Measurements from ENCODE around the gene AGAP1. TPM values are rescaled to one million over a fixed set of nuclear protein-coding genes. Genes with fewer than 3 reads are reported as not detected.

AGAP1 gene
- total and polyA plus RNA-seq, 4 donors, result 36.1 to 79.4 (median 52.6) TPM

- 97% methylated on average over 14 of the region's 14 CpGs for WGBS (ENCODE audit: insufficient coverage)
- Histone ChIP-seq H3K4me1 (ENCODE audit: control insufficient read depth, insufficient read depth, low read length) (no peaks in the 10 kb centered on the region), H3K27me3 (ENCODE audit: control insufficient read depth, insufficient read depth, low read length) (no peaks in the 10 kb centered on the region), H3K9me3 (ENCODE audit: control insufficient read depth, insufficient read depth, low read length) (no peaks in the 10 kb centered on the region), H3K36me3 (ENCODE audit: control insufficient read depth, insufficient read depth, low read length) (peaks cover 16% of the 10 kb centered on the region), H3K4me3 (ENCODE audit: low read depth, low read length) (no peak overlapping the region), H3K27ac (ENCODE audit: low read depth, low read length) (no peak overlapping the region)
- DNase-seq (ENCODE audit: low read depth in 4 of 6, low spot score in 6 of 6), result no peak
Measured at GRCh38 chr2:235832941-235833340, 339.1 kb downstream of the AGAP1 start.

GRCh38 chr2:235833971-235834620, 340.3 kb downstream of the AGAP1 start:
- no peaks in the 10 kb centered on the region for H3K27me3 ChIP-seq (ENCODE audit: control insufficient read depth, insufficient read depth, low read length)
- no peaks in the 10 kb centered on the region for H3K4me1 ChIP-seq (ENCODE audit: control insufficient read depth, insufficient read depth, low read length)
- no peaks in the 10 kb centered on the region for H3K9me3 ChIP-seq (ENCODE audit: control insufficient read depth, insufficient read depth, low read length)
- 95% methylated on average over 7 of the region's 11 CpGs for WGBS (ENCODE audit: insufficient coverage)
- peaks cover 16% of the 10 kb centered on the region for H3K36me3 ChIP-seq (ENCODE audit: control insufficient read depth, insufficient read depth, low read length)
- no peak overlapping the region for H3K4me3 ChIP-seq (ENCODE audit: low read depth, low read length)
- no peak for DNase-seq (ENCODE audit: low read depth in 4 of 6, low spot score in 6 of 6)
- no peak overlapping the region for H3K27ac ChIP-seq (ENCODE audit: low read depth, low read length)

DNA sequence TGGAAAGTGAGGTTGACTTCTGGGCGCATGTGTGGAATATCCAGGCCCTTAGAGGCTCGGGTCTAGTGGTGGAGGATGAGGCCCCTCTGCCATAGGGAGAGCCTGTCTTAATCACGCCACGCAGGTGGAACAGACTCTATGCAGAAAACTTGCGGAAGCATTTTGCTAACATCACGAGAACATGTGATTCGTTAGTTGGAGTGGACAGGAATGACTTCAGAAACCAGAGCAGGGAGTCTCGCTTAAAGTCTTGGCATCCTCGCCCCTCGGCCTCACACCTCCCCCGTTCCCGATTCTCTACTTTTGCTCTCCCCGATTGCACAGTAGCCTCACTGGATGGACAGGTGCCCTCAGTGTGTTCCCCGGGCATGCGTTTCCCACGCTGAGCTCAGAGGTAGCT, 340.9 kb downstream of the AGAP1 start:
- no peak overlapping the region for H3K27ac ChIP-seq (ENCODE audit: low read depth, low read length)
- H3K27me3 ChIP-seq (ENCODE audit: control insufficient read depth, insufficient read depth, low read length), result no peaks in the 10 kb centered on the region
- H3K36me3 ChIP-seq (ENCODE audit: control insufficient read depth, insufficient read depth, low read length), result peaks cover 12% of the 10 kb centered on the region
- no peaks in the 10 kb centered on the region for H3K4me1 ChIP-seq (ENCODE audit: control insufficient read depth, insufficient read depth, low read length)
- DNase-seq (ENCODE audit: low read depth in 4 of 6, low spot score in 6 of 6), result no peak
- H3K4me3 ChIP-seq (ENCODE audit: low read depth, low read length), result no peak overlapping the region
- WGBS (ENCODE audit: insufficient coverage), result 96% methylated on average over 16 of the region's 16 CpGs
- no peaks in the 10 kb centered on the region for H3K9me3 ChIP-seq (ENCODE audit: control insufficient read depth, insufficient read depth, low read length)

DNA sequence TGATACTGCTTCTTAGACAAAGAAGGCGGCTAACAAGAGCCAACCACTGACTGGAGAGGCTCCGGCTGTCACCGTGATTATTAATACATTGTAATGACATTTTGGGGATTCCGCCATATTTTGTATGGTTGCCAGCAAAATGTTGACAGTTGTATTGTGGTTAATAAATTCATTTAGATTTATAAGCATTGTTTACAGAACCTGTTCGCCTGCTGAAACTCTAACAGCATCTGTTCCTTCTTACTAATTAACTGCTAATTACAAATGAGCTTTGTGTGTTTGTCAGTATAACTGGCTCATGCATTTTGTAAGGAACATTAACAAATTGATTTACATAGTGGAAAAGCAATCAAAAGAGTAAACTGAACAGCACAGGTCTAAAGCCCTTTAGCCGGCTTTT, 342.0 kb downstream of the AGAP1 start:
- Histone ChIP-seq H3K4me1 (ENCODE audit: control insufficient read depth, insufficient read depth, low read length) (no peaks in the 10 kb centered on the region), H3K27me3 (ENCODE audit: control insufficient read depth, insufficient read depth, low read length) (no peaks in the 10 kb centered on the region), H3K27ac (ENCODE audit: low read depth, low read length) (no peak overlapping the region), H3K4me3 (ENCODE audit: low read depth, low read length) (no peak overlapping the region), H3K9me3 (ENCODE audit: control insufficient read depth, insufficient read depth, low read length) (no peaks in the 10 kb centered on the region), H3K36me3 (ENCODE audit: control insufficient read depth, insufficient read depth, low read length) (peaks cover 10% of the 10 kb centered on the region)
- WGBS (ENCODE audit: insufficient coverage), result 80% methylated on average over 1 of the region's 6 CpGs
- DNase-seq (ENCODE audit: low read depth in 4 of 6, low spot score in 6 of 6), result peak in 2 of 6 donors; percentile 62 to 69

DNA sequence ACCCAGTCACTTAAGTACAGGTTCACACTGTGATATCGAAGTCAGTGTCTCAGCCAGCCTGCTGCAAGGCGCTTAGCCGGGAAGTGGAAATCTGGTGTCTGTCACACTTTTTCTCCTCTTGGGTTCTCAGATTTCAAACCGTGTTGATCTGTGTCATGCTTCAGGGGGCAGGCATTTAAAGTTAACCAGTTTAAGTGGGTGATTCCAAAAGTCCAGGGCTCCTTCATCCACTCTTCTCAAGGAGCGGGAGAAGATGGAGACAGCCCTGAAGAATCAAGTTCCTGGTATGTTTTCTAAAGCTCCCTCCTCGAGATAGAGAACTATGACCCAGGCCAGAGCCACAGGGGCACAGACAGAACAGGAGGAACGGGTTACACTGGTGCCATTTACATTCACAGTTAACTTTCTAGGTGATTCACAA, 342.7 kb downstream of the AGAP1 start:
- DNase-seq (ENCODE audit: low read depth in 4 of 6, low spot score in 6 of 6), result no peak
- H3K9me3 ChIP-seq (ENCODE audit: control insufficient read depth, insufficient read depth, low read length), result no peaks in the 10 kb centered on the region
- H3K4me3 ChIP-seq (ENCODE audit: low read depth, low read length), result no peak overlapping the region
- H3K27me3 ChIP-seq (ENCODE audit: control insufficient read depth, insufficient read depth, low read length), result no peaks in the 10 kb centered on the region
- peaks cover 10% of the 10 kb centered on the region for H3K36me3 ChIP-seq (ENCODE audit: control insufficient read depth, insufficient read depth, low read length)
- no peaks in the 10 kb centered on the region for H3K4me1 ChIP-seq (ENCODE audit: control insufficient read depth, insufficient read depth, low read length)
- H3K27ac ChIP-seq (ENCODE audit: low read depth, low read length), result no peak overlapping the region
- WGBS (ENCODE audit: insufficient coverage), result 85% methylated on average over 4 of the region's 7 CpGs

DNA sequence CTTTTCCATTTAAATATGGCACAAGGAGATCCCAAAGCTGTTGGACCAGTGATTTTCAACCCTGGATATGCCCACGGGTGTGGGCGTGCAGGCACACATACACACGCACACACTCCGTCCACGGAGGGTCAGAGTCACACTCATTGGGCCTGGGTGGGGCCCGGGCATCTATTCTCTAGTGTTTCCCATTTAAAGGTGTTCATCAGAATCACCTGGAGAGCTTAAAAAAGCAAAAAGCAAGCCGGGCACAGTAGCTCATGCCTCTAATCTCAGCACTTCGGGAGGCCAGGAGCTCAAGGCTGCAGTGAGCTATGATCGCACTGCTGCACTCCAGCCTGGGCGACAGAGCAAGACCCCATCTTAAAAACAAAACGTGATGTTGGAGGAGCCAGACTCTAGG, 345.4 kb downstream of the AGAP1 start:
- H3K27ac ChIP-seq (ENCODE audit: low read depth, low read length), result no peak overlapping the region
- no peaks in the 10 kb centered on the region for H3K27me3 ChIP-seq (ENCODE audit: control insufficient read depth, insufficient read depth, low read length)
- no peak for DNase-seq (ENCODE audit: low read depth in 4 of 6, low spot score in 6 of 6)
- H3K4me3 ChIP-seq (ENCODE audit: low read depth, low read length), result no peak overlapping the region
- 89% methylated on average over 9 of the region's 11 CpGs for WGBS (ENCODE audit: insufficient coverage)
- no peaks in the 10 kb centered on the region for H3K9me3 ChIP-seq (ENCODE audit: control insufficient read depth, insufficient read depth, low read length)
- peaks cover 18% of the 10 kb centered on the region for H3K36me3 ChIP-seq (ENCODE audit: control insufficient read depth, insufficient read depth, low read length)
- peaks cover 7% of the 10 kb centered on the region for H3K4me1 ChIP-seq (ENCODE audit: control insufficient read depth, insufficient read depth, low read length)

DNA sequence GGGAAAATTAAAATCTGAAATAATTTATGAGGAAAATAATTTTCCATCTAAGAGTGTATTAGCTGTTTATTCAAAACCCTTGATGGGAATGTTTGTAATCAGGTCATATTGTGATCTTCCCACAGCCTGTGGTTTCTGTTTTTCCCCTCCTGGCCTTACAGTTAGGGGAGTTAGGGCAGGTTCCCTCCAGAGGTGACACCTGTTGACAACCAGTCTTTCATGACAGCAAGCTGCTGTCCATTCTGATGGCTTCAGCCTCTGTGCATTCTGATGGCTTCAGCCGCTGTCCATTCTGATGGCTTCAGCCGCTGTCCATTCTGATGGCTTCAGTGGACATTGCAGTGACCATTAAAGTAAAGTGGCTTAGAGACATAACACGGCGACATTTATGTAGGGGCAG, 346.1 kb downstream of the AGAP1 start:
- no peak for DNase-seq (ENCODE audit: low read depth in 4 of 6, low spot score in 6 of 6)
- 100% methylated on average over 2 of the region's 4 CpGs for WGBS (ENCODE audit: insufficient coverage)
- H3K27me3 ChIP-seq (ENCODE audit: control insufficient read depth, insufficient read depth, low read length), result no peaks in the 10 kb centered on the region
- H3K27ac ChIP-seq (ENCODE audit: low read depth, low read length), result no peak overlapping the region
- H3K36me3 ChIP-seq (ENCODE audit: control insufficient read depth, insufficient read depth, low read length), result peaks cover 16% of the 10 kb centered on the region
- H3K4me3 ChIP-seq (ENCODE audit: low read depth, low read length), result no peak overlapping the region
- no peaks in the 10 kb centered on the region for H3K9me3 ChIP-seq (ENCODE audit: control insufficient read depth, insufficient read depth, low read length)
- peaks cover 12% of the 10 kb centered on the region for H3K4me1 ChIP-seq (ENCODE audit: control insufficient read depth, insufficient read depth, low read length)

GRCh38 chr2:235841863-235842262, 348.0 kb downstream of the AGAP1 start:
- no peak for DNase-seq (ENCODE audit: low read depth in 4 of 6, low spot score in 6 of 6)
- 96% methylated on average over 11 of the region's 13 CpGs for WGBS (ENCODE audit: insufficient coverage)

GRCh38 chr2:235842941-235843340, 349.1 kb downstream of the AGAP1 start:
- H3K36me3 ChIP-seq (ENCODE audit: control insufficient read depth, insufficient read depth, low read length), result peaks cover 19% of the 10 kb centered on the region
- no peak overlapping the region for H3K4me3 ChIP-seq (ENCODE audit: low read depth, low read length)
- H3K27ac ChIP-seq (ENCODE audit: low read depth, low read length), result no peak overlapping the region
- H3K9me3 ChIP-seq (ENCODE audit: control insufficient read depth, insufficient read depth, low read length), result no peaks in the 10 kb centered on the region
- no peak for DNase-seq (ENCODE audit: low read depth in 4 of 6, low spot score in 6 of 6)
- peaks cover 13% of the 10 kb centered on the region for H3K4me1 ChIP-seq (ENCODE audit: control insufficient read depth, insufficient read depth, low read length)
- no peaks in the 10 kb centered on the region for H3K27me3 ChIP-seq (ENCODE audit: control insufficient read depth, insufficient read depth, low read length)
- 88% methylated on average over 13 of the region's 13 CpGs for WGBS (ENCODE audit: insufficient coverage)

More at GRCh38 chr2:235841863-235842262, 348.0 kb downstream of the AGAP1 start:
- H3K27ac ChIP-seq (ENCODE audit: low read depth, low read length), result no peak overlapping the region
- H3K27me3 ChIP-seq (ENCODE audit: control insufficient read depth, insufficient read depth, low read length), result no peaks in the 10 kb centered on the region
- no peaks in the 10 kb centered on the region for H3K9me3 ChIP-seq (ENCODE audit: control insufficient read depth, insufficient read depth, low read length)
- peaks cover 12% of the 10 kb centered on the region for H3K4me1 ChIP-seq (ENCODE audit: control insufficient read depth, insufficient read depth, low read length)
- H3K36me3 ChIP-seq (ENCODE audit: control insufficient read depth, insufficient read depth, low read length), result peaks cover 19% of the 10 kb centered on the region
- H3K4me3 ChIP-seq (ENCODE audit: low read depth, low read length), result no peak overlapping the region

DNA sequence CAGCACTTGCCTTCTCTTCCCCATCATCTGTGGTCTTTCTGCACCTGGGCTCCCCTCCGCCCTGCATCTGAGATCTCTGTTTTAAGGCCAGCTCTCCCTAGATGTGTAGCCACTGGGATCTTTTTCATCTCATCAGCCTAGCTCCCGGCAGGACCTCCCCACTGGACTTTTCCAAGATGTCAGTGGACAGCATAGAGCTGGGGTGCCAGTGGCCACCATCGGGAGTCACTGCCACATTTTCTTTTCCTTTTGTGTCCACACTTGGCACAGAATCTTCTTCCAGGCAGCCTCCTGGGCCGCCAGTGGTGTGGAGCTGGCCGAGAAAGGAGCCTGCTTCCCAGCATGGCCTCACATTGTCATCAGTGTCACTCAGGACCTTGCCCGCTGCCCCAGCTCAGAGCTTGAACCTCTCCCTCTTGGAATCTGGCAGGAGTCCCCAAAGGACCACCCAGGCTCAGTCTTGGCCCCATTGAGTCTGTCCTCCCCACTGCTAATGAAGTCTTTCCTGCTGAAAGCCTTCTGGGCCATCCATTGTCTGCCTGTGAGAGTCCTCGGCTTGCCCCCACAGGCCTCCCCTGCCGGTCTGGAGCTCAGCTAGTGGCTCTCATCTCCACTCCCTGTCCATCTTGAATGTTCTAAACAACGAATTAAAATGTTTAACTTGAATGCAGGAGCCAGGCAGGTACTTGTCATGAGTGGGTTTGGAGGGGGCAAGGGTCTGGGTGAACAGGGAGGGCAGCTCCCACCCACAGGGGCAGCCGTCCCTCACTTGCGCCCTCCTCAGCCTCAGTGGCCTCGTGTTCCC, 349.9 kb downstream of the AGAP1 start:
- no peaks in the 10 kb centered on the region for H3K27me3 ChIP-seq (ENCODE audit: control insufficient read depth, insufficient read depth, low read length)
- H3K36me3 ChIP-seq (ENCODE audit: control insufficient read depth, insufficient read depth, low read length), result peaks cover 19% of the 10 kb centered on the region
- DNase-seq (ENCODE audit: low read depth in 4 of 6, low spot score in 6 of 6), result peak in 1 of 6 donors; percentile 59
- no peak overlapping the region for H3K4me3 ChIP-seq (ENCODE audit: low read depth, low read length)
- no peaks in the 10 kb centered on the region for H3K9me3 ChIP-seq (ENCODE audit: control insufficient read depth, insufficient read depth, low read length)
- H3K4me1 ChIP-seq (ENCODE audit: control insufficient read depth, insufficient read depth, low read length), result peaks cover 16% of the 10 kb centered on the region
- H3K27ac ChIP-seq (ENCODE audit: low read depth, low read length), result no peak overlapping the region
- WGBS (ENCODE audit: insufficient coverage), result 63% methylated on average over 7 of the region's 12 CpGs

Measured in spinal cord (tissue), 10 donors.